Measurements from ENCODE around the gene DCBLD1.

GRCh38 chr6:117446861-117447260 lies 35.6 kb upstream of the DCBLD1 start:
- no peak for TF ChIP-seq CTCF (IDR thresholded peaks at IDR 0.05)
- TF ChIP-seq POLR2A (IDR thresholded peaks at IDR 0.05), result no peak
